Measurements from ENCODE around the gene CAGE1.
A peak's percentile ranks its signal among the peaks of the same experiment; 100 is the strongest.

CAGE1 gene

DNA sequence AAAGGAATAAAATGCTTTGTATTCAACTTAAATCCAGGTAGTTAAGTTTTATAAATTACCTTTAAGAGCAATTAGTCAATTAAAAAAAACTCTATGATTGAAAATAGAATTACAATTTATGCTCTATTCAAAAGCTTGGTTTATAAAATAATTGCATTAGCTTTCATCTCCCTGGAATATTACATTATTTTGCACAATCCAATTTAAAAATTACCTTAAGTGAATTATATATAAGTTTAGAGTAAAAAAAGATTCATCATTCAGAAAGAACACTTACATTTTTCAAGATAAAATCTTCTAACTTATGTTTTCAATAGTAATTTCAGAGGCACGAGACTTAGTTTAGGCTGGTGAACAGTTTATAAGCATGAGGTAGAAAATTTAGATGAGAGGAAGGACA is 91.4 kb downstream of the CAGE1 start:
- H3K9ac ChIP-seq: no peak overlapping the region
- no peaks in the 10 kb centered on the region for H3K4me1 ChIP-seq
- no peak for TF ChIP-seq Cebpa-rat (IDR thresholded peaks at IDR 0.05)
- no peak overlapping the region for H3K4me2 ChIP-seq
- peaks cover 31% of the 10 kb centered on the region; the same call in 1 of the 2 replicates for H4K20me1 ChIP-seq
- H3K4me3 ChIP-seq: no peak overlapping the region
- H3K27ac ChIP-seq: no peak overlapping the region
- no peaks in the 10 kb centered on the region for H3K9me3 ChIP-seq
- H3K27me3 ChIP-seq: no peaks in the 10 kb centered on the region
- H3K36me3 ChIP-seq: peaks cover 90% of the 10 kb centered on the region

DNA sequence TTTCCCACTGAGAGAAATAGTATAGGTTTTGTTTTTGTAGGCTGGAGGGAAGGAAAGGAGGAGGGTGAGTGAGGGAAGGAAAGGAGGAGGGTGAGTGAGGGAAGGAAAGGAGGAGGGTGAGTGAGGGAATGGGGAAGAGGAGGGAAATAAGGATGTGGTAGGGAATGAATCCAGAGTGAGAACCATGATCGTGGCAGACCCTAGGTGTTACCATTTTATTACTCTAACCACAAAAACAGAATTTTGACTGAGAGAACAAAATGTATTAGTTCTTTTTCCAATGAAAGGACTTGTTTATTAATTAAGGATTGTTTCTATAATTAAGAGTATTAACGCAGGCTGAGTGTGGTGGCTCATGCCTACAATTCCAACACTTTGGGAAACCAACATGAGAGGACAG is 92.9 kb downstream of the CAGE1 start:
- H3K9me3 ChIP-seq: no peaks in the 10 kb centered on the region
- H3K27me3 ChIP-seq: no peaks in the 10 kb centered on the region
- no peak overlapping the region for H3K4me3 ChIP-seq
- H3K9ac ChIP-seq: no peak overlapping the region
- H3K4me2 ChIP-seq: no peak overlapping the region
- peaks cover 25% of the 10 kb centered on the region; the same call in 1 of the 2 replicates for H4K20me1 ChIP-seq
- no peak for TF ChIP-seq Cebpa-rat (IDR thresholded peaks at IDR 0.05)
- H3K4me1 ChIP-seq: no peaks in the 10 kb centered on the region
- no peak overlapping the region for H3K27ac ChIP-seq
- peaks cover 90% of the 10 kb centered on the region for H3K36me3 ChIP-seq

DNA sequence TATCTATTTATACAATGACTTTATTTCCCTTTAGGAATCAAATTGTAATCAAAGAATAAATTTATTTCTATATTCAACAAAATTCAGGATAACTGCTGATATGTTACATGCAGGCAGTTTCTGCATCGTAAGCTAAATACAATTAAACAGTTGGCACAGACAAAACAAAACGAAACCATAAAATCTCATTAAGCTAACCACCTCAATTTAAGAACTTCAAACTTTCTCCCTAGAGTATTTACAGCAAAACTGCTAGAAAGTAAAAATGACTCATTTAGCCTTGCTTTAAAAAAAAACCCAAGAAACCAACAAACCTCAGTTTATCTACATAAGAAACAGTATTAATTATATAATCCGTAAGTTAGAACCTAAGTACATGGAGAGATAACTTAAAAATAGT is 93.6 kb downstream of the CAGE1 start:
- H3K4me2 ChIP-seq: no peak overlapping the region
- no peaks in the 10 kb centered on the region for H3K9me3 ChIP-seq
- H3K4me3 ChIP-seq: no peak overlapping the region
- no peaks in the 10 kb centered on the region for H3K4me1 ChIP-seq
- no peaks in the 10 kb centered on the region for H3K27me3 ChIP-seq
- peaks cover 90% of the 10 kb centered on the region for H3K36me3 ChIP-seq
- no peak overlapping the region for H3K27ac ChIP-seq
- H3K9ac ChIP-seq: no peak overlapping the region
- H4K20me1 ChIP-seq: peaks cover 18% of the 10 kb centered on the region; the same call in 1 of the 2 replicates
- no peak for TF ChIP-seq Cebpa-rat (IDR thresholded peaks at IDR 0.05)

DNA sequence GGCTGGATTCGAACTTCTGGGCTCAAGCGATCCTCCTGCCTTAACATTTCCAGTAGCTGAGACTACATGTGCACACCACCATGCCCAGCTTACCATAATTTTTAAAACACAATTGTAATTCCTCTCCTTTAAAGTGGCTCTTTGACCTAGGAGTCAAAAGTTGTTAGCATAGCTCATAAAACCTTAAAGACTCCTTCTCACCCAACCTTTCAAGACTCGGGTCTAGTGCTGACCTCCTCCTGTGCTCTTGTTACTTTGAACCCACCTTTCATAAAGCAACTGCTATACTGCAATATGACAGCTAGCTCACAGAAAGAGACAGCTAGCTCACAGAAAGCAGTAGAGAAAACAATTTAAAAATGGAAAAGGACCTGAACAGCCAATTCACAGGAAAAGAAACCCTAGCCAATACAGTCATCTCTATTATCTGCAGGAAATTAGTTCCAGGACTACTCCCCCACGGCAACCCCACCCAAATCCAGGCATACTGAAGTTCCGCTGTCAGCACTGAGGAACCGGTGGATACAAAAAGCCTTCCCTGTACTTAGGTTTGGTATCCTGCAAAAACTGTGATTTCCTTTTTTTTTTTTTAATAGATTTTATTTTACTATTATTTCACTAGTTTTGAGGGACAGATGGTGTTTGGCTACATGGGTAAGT is 96.8 kb downstream of the CAGE1 start:
- Histone ChIP-seq H3K36me3 (peaks cover 89% of the 10 kb centered on the region), H3K27me3 (no peaks in the 10 kb centered on the region)

DNA sequence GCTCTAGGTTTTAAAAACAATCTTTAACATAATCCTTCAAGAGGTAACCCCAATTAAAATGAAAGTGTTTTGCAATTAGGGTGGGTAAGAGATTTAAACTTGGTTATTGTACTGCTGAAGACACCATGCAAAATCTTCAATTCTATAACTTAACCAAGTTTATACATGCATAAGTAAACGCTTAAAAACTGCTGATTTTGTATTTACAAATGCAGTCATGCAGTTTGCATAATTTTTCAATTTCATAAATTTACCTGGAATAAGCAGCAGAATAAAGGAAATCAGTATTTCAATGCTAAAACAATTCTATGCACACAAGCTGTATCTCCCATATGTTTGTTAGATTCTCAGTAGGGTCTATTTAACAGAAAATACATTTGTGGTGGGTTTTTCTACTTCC is 99.5 kb downstream of the CAGE1 start:
- H3K9ac ChIP-seq: no peak overlapping the region
- no peaks in the 10 kb centered on the region for H3K9me3 ChIP-seq
- no peaks in the 10 kb centered on the region for H4K20me1 ChIP-seq
- H3K4me2 ChIP-seq: no peak overlapping the region
- H3K4me3 ChIP-seq: no peak overlapping the region
- H3K27me3 ChIP-seq: no peaks in the 10 kb centered on the region
- H3K4me1 ChIP-seq: peaks cover 17% of the 10 kb centered on the region
- H3K36me3 ChIP-seq: peaks cover 89% of the 10 kb centered on the region
- H3K27ac ChIP-seq: no peak overlapping the region
- TF ChIP-seq Cebpa-rat (IDR thresholded peaks at IDR 0.05): no peak

More for the DNA sequence above, 96.8 kb downstream of the CAGE1 start:
- Histone ChIP-seq H3K4me3 (no peak overlapping the region), H3K9me3 (no peaks in the 10 kb centered on the region), H4K20me1 (0 out of 2 replicates have a peak, but pooled peaks cover 5% of the 10 kb centered on the region), H3K27ac (no peak overlapping the region), H3K4me1 (peaks cover 9% of the 10 kb centered on the region), H3K9ac (no peak overlapping the region), H3K4me2 (no peak overlapping the region)
- TF ChIP-seq Cebpa-rat (IDR thresholded peaks at IDR 0.05): no peak

DNA sequence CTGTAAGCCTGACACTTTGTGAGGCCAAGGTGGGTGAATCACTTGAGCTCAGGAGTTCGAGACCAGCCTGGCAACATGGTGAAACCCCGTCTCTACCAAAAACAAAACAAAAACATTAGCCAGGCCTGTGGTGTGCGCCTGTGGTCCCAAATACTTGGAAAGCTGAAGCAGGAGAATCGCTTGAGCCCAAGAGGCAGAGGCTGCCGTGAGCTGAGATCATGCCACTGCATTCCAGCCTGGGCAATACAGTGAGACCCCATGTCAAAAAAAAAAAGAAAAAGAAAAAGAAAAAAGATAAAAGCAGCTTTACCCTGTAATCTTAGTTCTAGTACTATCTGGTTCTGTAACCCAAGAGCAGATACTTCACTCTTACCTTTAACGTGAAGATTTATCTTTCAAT is 104.1 kb downstream of the CAGE1 start:
- no peak overlapping the region for H3K9ac ChIP-seq
- no peak overlapping the region for H3K4me3 ChIP-seq
- H3K4me1 ChIP-seq: peaks cover 30% of the 10 kb centered on the region
- no peaks in the 10 kb centered on the region for H3K27me3 ChIP-seq
- no peak overlapping the region for H3K27ac ChIP-seq
- H4K20me1 ChIP-seq: no peaks in the 10 kb centered on the region
- H3K9me3 ChIP-seq: no peaks in the 10 kb centered on the region
- H3K4me2 ChIP-seq: no peak overlapping the region
- TF ChIP-seq Cebpa-rat (IDR thresholded peaks at IDR 0.05): no peak
- H3K36me3 ChIP-seq: peaks cover 60% of the 10 kb centered on the region

DNA sequence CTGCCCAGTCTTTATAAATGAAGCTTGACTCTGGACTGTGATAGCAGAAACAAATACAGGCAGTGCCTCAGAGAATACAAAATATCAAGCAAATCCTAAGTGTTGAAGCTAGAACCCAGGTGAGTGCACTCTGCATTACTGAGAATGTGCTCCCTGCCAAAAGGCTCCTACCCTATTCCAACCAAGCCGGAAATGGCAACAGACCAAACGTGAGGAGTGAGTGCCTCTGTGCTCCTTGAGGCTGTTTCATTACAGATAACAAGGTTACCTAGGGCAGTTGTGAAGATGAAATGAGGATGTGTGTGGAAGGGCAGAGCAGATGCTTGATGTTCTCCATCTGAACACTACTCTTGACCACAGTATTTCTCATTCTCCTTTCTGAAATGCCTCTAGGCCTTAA is 105.9 kb downstream of the CAGE1 start:
- H3K4me2 ChIP-seq: no peak overlapping the region
- peaks cover 33% of the 10 kb centered on the region for H3K4me1 ChIP-seq
- H3K36me3 ChIP-seq: peaks cover 44% of the 10 kb centered on the region
- no peak overlapping the region for H3K4me3 ChIP-seq
- no peaks in the 10 kb centered on the region for H3K27me3 ChIP-seq
- H3K27ac ChIP-seq: no peak overlapping the region
- no peaks in the 10 kb centered on the region for H4K20me1 ChIP-seq
- no peaks in the 10 kb centered on the region for H3K9me3 ChIP-seq
- H3K9ac ChIP-seq: no peak overlapping the region
- TF ChIP-seq Cebpa-rat (IDR thresholded peaks at IDR 0.05): no peak

DNA sequence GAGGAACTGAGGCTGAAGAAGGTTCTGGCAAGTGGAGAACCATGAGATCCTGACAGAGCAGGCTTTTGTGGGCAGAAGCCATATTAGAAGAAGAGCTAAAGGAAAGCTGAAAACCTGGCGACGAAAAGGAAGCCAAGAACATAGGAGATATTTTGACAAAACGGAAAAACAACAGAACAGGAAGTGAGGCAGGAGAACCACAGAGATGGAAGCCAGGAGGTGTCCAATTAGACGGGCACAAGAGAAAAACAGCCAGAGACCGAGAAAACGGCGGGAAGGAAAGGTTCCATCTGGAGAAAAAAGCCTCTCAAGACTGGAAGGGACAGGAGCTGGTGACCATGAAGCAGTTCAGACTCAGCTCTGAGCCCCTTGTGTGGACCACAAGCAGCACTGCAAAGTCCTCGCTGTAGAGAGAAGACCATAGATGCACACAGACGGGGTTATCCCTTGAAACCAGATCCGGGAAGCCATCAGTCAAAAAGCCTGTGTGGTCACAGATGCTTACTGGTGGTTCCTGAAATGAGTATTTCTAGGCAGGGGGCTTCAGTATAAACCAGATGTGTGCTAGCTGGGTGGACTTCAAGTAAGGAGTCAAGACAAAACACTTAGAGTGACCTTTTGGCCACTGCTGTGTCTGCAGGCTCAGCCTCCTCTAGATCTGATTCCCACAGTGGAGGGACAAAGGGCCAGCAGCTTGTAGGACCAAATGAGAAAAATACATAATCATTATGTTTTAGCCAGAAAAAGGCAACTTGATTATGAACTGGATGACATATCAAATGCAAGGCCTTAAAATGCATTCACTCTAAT is 107.2 kb downstream of the CAGE1 start:
- no peak overlapping the region for H3K9ac ChIP-seq
- TF ChIP-seq Cebpa-rat (IDR thresholded peaks at IDR 0.05): no peak
- peaks cover 34% of the 10 kb centered on the region for H3K36me3 ChIP-seq
- H3K27me3 ChIP-seq: no peaks in the 10 kb centered on the region
- H4K20me1 ChIP-seq: no peaks in the 10 kb centered on the region
- H3K27ac ChIP-seq: peak overlapping the region; percentile 43
- peak overlapping the region; percentile 61 for H3K4me2 ChIP-seq
- H3K9me3 ChIP-seq: no peaks in the 10 kb centered on the region
- H3K4me1 ChIP-seq: peaks cover 34% of the 10 kb centered on the region
- no peak overlapping the region for H3K4me3 ChIP-seq
